HEK293 (cell line): ENCODE measurements around the gene SLC39A11.

Experiments used
- CTCF ChIA-PET: fragments of 350-600 bp; formaldehyde crosslinking; extraction: SDS; loops from one replicate; lab custom pipeline; 2021; ENCODE audit warnings: antibody characterized with exemption; lab: Yijun Ruan, JAX
- POLR2A ChIA-PET: fragments of 300-600 bp; formaldehyde crosslinking; extraction: SDS; loops from one replicate; lab custom pipeline; 2020; ENCODE audit warnings: antibody characterized with exemption, inconsistent platforms; lab: Yijun Ruan, JAX
- H3K27ac ChIP-seq: fragments of 200-500 bp; sonication (Bioruptor generic); 2 replicates; pipeline ENCODE4 v1.5.1; 2014; ENCODE audit warnings: low read depth, low read length, control low read depth, inconsistent platforms; ENCODE audit errors: extremely low read depth
- H3K36me3 ChIP-seq, 2 experiments: fragments of 200-500 bp in 1 of 2; sonication (Bioruptor generic) in 1 of 2; 1 replicate in 1 of 2; 2 replicates in 1 of 2; pipeline ENCODE4 v1.5.1; 2014 to 2017; ENCODE audit warnings: inconsistent platforms in 2 of 2, low read length in 2 of 2; ENCODE audit not compliant: control insufficient read depth in 2 of 2, insufficient read depth in 1 of 2
- H3K4me1 ChIP-seq: fragments of 200-500 bp; sonication (Bioruptor generic); 2 replicates; pipeline ENCODE4 v1.5.1; 2014; ENCODE audit warnings: mild to moderate bottlenecking, low read length, inconsistent platforms; ENCODE audit not compliant: control insufficient read depth, insufficient read depth
- H3K4me3 ChIP-seq: 2 replicates; pipeline ENCODE4 v1.5.1; 2011; ENCODE audit warnings: low read depth, mild to moderate bottlenecking, control low read depth, low read length, moderate library complexity
- H3K9me3 ChIP-seq: fragments of 200-500 bp; sonication (Bioruptor generic); 2 replicates; pipeline ENCODE4 v1.5.1; 2014; ENCODE audit warnings: low read depth, low read length, inconsistent platforms; ENCODE audit not compliant: control insufficient read depth, insufficient read depth
- ATF2 ChIP-seq: fragments of 450-650 bp; formaldehyde crosslinking; IDR thresholded peaks from 2 replicates; pipeline ENCODE4 v1.5.1; 2016; ENCODE audit warnings: missing biosample characterization, missing genetic modification characterization, low read depth
- BCL11A ChIP-seq: fragments of 450-650 bp; formaldehyde crosslinking; IDR thresholded peaks from 2 replicates; pipeline ENCODE4 v1.5.1; 2016; ENCODE audit warnings: low read depth, missing biosample characterization, missing genetic modification characterization
- HOXD13 ChIP-seq: sonication (generic); formaldehyde crosslinking; IDR thresholded peaks from 2 replicates; pipeline ENCODE4 v1.8.0; 2022; ENCODE audit warnings: missing genetic modification reagents, borderline replicate concordance
- KLF17 ChIP-seq: fragments of 450-650 bp; formaldehyde crosslinking; IDR thresholded peaks from 2 replicates; pipeline ENCODE4 v1.5.1; 2016; ENCODE audit warnings: missing biosample characterization, missing genetic modification characterization
- KLF7 ChIP-seq: fragments of 450-650 bp; formaldehyde crosslinking; IDR thresholded peaks from 2 replicates; pipeline ENCODE4 v1.5.1; 2016; ENCODE audit warnings: missing biosample characterization, missing genetic modification characterization, borderline replicate concordance
- MZF1 ChIP-seq: fragments of 450-650 bp; formaldehyde crosslinking; IDR thresholded peaks from 2 replicates; pipeline ENCODE4 v1.5.1; 2017; ENCODE audit warnings: missing biosample characterization, missing genetic modification characterization, borderline replicate concordance
- SP7 ChIP-seq: fragments of 450-650 bp; formaldehyde crosslinking; IDR thresholded peaks from 2 replicates; pipeline ENCODE4 v1.5.1; 2016; ENCODE audit warnings: missing biosample characterization, missing genetic modification characterization
- ZFP69B ChIP-seq: fragments of 450-650 bp; formaldehyde crosslinking; IDR thresholded peaks from 2 replicates; pipeline ENCODE4 v1.5.1; 2016; ENCODE audit warnings: missing biosample characterization, missing genetic modification characterization
- ZNF23 ChIP-seq: fragments of 450-650 bp; formaldehyde crosslinking; IDR thresholded peaks from 2 replicates; pipeline ENCODE4 v1.5.1; 2016; ENCODE audit warnings: missing biosample characterization, missing genetic modification characterization, borderline replicate concordance
- ZNF311 ChIP-seq: fragments of 450-650 bp; formaldehyde crosslinking; IDR thresholded peaks from 2 replicates; pipeline ENCODE4 v1.5.1; 2017; ENCODE audit warnings: missing biosample characterization, missing genetic modification characterization, borderline replicate concordance
- ZNF555 ChIP-seq: fragments of 450-650 bp; formaldehyde crosslinking; conservative IDR thresholded peaks from 2 replicates; pipeline ENCODE4 v1.5.1; 2017; ENCODE audit warnings: missing biosample characterization, mild to moderate bottlenecking, missing genetic modification characterization, inconsistent platforms
- ZNF623 ChIP-seq: fragments of 450-650 bp; formaldehyde crosslinking; IDR thresholded peaks from 2 replicates; pipeline ENCODE4 v1.5.1; 2016; ENCODE audit warnings: missing biosample characterization, missing genetic modification characterization
- TF ChIP-seq, protein P1 (sequence below): fragments of 450-650 bp; formaldehyde crosslinking; IDR thresholded peaks from 2 replicates; pipeline ENCODE4 v1.5.1; 2017; ENCODE audit warnings: missing biosample characterization, missing genetic modification characterization
- TF ChIP-seq, protein P2 (sequence below): fragments of 450-650 bp; formaldehyde crosslinking; IDR thresholded peaks from 2 replicates; pipeline ENCODE4 v1.5.0; 2017; ENCODE audit warnings: missing biosample characterization, missing genetic modification characterization, borderline replicate concordance
- TF ChIP-seq, protein P3 (sequence below): fragments of 450-650 bp; formaldehyde crosslinking; IDR thresholded peaks from 2 replicates; pipeline ENCODE4; 2016; ENCODE audit warnings: missing biosample characterization, missing genetic modification characterization
- TF ChIP-seq, protein P4 (sequence below): fragments of 450-650 bp; formaldehyde crosslinking; IDR thresholded peaks from 2 replicates; pipeline ENCODE4 v1.5.1; 2016; ENCODE audit warnings: missing biosample characterization, missing genetic modification characterization

Gene SLC39A11

GRCh38 chr17:72913142-72913682, 179.3 kb downstream of the SLC39A11 start:
- POLR2A ChIA-PET, result no interaction called here
- TF ChIP-seq, protein P1, sequence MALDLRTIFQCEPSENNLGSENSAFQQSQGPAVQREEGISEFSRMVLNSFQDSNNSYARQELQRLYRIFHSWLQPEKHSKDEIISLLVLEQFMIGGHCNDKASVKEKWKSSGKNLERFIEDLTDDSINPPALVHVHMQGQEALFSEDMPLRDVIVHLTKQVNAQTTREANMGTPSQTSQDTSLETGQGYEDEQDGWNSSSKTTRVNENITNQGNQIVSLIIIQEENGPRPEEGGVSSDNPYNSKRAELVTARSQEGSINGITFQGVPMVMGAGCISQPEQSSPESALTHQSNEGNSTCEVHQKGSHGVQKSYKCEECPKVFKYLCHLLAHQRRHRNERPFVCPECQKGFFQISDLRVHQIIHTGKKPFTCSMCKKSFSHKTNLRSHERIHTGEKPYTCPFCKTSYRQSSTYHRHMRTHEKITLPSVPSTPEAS, result no peak
- TF ChIP-seq KLF17, result no peak
- peak; percentile 88 for TF ChIP-seq ATF2 (tag by site-specific recombination)
- no peak for TF ChIP-seq ZNF623 (tag by site-specific recombination)
- TF ChIP-seq ZNF555 (tag by site-specific recombination), result no peak

GRCh38 chr17:72906306-72906705, 186.2 kb downstream of the SLC39A11 start:
- Histone ChIP-seq H3K9me3 (no peaks in the 10 kb centered on the region), H3K36me3 (no peaks in the 10 kb centered on the region), H3K4me3 (no peak overlapping the region), H3K4me1 (no peaks in the 10 kb centered on the region), H3K27ac (no peak overlapping the region)
- POLR2A ChIA-PET, result no interaction called here
- CTCF ChIA-PET, result no interaction called here
- TF ChIP-seq, protein P2, sequence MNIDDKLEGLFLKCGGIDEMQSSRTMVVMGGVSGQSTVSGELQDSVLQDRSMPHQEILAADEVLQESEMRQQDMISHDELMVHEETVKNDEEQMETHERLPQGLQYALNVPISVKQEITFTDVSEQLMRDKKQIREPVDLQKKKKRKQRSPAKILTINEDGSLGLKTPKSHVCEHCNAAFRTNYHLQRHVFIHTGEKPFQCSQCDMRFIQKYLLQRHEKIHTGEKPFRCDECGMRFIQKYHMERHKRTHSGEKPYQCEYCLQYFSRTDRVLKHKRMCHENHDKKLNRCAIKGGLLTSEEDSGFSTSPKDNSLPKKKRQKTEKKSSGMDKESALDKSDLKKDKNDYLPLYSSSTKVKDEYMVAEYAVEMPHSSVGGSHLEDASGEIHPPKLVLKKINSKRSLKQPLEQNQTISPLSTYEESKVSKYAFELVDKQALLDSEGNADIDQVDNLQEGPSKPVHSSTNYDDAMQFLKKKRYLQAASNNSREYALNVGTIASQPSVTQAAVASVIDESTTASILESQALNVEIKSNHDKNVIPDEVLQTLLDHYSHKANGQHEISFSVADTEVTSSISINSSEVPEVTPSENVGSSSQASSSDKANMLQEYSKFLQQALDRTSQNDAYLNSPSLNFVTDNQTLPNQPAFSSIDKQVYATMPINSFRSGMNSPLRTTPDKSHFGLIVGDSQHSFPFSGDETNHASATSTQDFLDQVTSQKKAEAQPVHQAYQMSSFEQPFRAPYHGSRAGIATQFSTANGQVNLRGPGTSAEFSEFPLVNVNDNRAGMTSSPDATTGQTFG (tag by site-specific recombination), result no peak
- TF ChIP-seq ZNF23 (tag by site-specific recombination) (no peak), ZFP69B (tag by site-specific recombination) (no peak), ZNF311 (tag by site-specific recombination) (no peak), BCL11A (tag by site-specific recombination) (no peak), KLF7 (tag by site-specific recombination) (no peak), MZF1 (no peak), SP7 (tag by site-specific recombination) (no peak), HOXD13 (CRISPR knock-in tag) (no peak), ZNF623 (tag by site-specific recombination) (no peak)
- TF ChIP-seq, protein P3, sequence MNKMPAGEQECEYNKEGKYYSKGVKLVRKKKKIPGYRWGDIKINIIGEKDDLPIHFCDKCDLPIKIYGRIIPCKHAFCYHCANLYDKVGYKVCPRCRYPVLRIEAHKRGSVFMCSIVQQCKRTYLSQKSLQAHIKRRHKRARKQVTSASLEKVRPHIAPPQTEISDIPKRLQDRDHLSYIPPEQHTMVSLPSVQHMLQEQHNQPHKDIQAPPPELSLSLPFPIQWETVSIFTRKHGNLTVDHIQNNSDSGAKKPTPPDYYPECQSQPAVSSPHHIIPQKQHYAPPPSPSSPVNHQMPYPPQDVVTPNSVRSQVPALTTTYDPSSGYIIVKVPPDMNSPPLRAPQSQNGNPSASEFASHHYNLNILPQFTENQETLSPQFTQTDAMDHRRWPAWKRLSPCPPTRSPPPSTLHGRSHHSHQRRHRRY (tag by site-specific recombination), result no peak
- TF ChIP-seq, protein P4, sequence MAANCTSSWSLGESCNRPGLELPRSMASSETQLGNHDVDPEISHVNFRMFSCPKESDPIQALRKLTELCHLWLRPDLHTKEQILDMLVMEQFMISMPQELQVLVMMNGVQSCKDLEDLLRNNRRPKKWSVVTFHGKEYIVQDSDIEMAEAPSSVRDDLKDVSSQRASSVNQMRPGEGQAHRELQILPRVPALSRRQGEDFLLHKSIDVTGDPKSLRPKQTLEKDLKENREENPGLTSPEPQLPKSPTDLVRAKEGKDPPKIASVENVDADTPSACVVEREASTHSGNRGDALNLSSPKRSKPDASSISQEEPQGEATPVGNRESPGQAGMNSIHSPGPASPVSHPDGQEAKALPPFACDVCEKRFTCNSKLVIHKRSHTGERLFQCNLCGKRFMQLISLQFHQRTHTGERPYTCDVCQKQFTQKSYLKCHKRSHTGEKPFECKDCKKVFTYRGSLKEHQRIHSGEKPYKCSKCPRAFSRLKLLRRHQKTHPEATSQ (tag by site-specific recombination), result no peak

More at GRCh38 chr17:72913142-72913682, 179.3 kb downstream of the SLC39A11 start:
- Histone ChIP-seq H3K36me3 (no peaks in the 10 kb centered on the region), H3K9me3 (no peaks in the 10 kb centered on the region), H3K4me1 (no peaks in the 10 kb centered on the region), H3K4me3 (no peak overlapping the region), H3K27ac (no peak overlapping the region)
- CTCF ChIA-PET, result interaction anchor here (0.6 kb wide), 1 partner anchor 41 kb away, joined by 3 read pairs; no protein-coding TSS in a partner anchor
